Stimulated activated CD4-positive, alpha-beta T cell treated with anti-CD3 and anti-CD28 coated beads, Interleukin-4, amount 100 ng/mL, for 4 hours (primary cell): Measurements from ENCODE around the gene SIGMAR1.
A peak's percentile ranks its signal among the peaks of the same experiment; 100 is the strongest.

Experiments
- DNase-seq, 2 experiments: peaks; one replicate each; pipeline ENCODE4 v3.0.0-alpha.2; 2020

SIGMAR1 gene

DNA sequence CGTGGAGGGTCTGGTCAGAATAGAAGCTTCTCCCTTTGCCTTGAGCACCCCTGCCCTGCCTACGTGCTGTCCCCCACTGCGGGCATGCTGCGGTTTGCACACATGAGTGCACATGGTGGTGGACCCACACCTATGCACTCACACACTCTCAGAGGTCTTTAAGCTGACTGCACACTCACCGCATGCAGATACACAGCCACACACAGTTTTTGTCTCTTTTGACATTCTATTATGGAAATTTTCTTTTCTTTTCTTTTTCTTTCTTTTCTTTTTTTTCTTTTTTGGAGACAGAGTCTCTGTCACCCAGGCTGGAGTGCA is 8.1 kb downstream of the SIGMAR1 start:
- no peak for DNase-seq

DNA sequence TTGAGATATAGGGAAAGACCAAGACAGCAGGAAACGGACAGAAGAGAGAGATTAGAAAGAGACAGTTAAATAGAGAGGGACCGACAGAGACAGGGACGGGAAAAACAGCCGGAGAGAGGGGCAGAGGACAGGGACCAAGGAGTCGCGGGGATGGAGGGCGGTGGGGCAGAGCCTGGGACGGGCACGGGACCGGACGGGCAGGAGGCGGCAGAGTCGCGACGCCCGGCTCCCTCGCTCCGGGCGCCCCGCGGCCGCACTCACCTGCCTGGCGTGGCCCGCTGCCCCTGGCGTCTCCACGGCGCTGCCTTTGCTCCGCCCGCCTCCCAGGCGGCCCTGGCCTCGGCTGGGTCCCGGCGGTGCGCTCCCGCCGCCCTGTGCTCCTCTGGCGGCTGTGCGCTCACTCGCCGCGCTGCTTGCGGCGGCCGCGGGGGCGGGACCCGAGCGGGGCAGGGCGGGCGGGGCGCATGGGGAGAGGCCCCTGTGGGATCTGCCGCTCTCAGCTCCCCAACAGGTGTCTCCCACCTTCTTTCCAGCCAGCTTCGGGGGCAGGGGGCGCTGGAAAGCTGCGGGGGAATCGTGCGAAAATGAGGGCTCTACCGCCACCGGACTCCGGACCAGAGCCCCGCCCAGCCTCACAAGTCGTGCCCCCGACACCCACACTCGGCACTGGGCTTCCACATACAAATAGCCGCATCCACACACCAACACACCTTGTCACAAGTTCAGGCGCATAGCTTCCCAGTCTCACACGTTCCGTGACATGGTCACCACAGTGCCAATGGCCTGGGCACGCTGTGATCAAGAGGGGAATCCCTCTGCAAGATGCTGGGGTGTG is 8.7 kb downstream of the SIGMAR1 start, which contains the start of gene ARID3C:
Gene ARID3C (minus strand): TSS at position 411 of the 835 bp plus-strand sequence. CDS start 1,052 bp downstream, outside the sequence.
- peak; percentile 39 to 55 for DNase-seq

DNA sequence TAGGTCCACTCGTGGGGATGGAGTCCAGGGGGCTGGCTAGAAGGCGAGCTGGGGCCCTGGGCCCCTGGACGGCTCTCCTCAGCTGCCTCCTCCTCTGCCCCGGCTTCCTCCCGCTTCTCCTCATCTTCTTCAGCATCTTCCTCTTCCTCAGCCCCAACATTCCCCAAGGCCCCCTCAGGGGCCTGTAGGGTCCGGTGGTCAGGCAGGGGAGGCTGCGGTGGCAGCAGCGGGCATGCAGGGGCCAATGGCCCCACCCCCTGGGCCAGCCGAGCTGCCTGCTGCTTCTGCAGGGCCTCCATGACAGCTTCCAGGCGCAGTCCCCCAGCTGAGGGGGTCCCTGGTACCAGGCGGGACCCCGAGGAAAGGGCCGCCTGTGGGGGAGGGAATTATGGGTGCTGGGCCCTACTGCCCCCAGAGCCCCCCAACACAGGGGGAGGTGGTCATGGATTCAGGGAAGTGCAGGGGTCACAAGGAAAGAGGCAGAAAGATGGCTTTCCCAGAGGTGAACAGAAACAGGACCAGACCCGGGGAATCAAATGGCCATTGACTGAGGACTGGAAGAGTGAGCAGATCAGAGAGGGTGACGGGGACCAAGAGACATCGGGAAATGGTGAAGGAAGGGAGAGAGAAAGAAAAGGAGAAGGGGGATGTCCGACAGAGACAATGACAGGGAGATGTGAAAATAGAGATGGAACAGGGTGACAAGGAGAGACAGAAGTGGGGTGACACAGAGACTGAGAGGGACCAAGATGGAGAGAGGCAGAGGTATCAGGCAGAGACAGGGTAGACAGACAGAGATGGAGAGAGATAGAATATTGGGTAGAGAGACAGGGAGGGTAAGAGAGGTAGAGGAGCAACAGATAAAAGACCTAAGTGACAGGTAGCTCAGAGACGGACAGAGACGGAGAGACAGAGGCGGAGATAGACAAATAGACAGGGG is 9.6 kb downstream of the SIGMAR1 start:
- no peak for DNase-seq

DNA sequence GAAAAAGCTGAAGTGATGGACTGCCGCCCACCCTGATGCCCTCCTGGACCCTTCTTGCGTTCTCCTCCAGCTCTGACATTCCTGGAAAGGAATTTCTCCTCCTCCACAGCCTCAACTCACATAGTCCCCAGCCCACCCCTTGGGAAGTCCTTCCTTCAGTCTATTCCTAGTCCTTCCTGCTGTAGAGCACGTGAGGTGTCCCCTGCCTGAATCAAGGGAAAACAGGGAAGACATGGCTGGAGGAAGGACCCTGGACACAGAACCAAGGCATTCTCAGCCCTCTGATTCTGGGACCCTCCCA is 12.5 kb downstream of the SIGMAR1 start:
- no peak for DNase-seq

- DNase-seq = no peak
Observed at GRCh38 chr9:34624475-34625185, 13.0 kb downstream of the SIGMAR1 start.

- no peak for DNase-seq
Observed at GRCh38 chr9:34623374-34624235, 14.0 kb downstream of the SIGMAR1 start.

DNA sequence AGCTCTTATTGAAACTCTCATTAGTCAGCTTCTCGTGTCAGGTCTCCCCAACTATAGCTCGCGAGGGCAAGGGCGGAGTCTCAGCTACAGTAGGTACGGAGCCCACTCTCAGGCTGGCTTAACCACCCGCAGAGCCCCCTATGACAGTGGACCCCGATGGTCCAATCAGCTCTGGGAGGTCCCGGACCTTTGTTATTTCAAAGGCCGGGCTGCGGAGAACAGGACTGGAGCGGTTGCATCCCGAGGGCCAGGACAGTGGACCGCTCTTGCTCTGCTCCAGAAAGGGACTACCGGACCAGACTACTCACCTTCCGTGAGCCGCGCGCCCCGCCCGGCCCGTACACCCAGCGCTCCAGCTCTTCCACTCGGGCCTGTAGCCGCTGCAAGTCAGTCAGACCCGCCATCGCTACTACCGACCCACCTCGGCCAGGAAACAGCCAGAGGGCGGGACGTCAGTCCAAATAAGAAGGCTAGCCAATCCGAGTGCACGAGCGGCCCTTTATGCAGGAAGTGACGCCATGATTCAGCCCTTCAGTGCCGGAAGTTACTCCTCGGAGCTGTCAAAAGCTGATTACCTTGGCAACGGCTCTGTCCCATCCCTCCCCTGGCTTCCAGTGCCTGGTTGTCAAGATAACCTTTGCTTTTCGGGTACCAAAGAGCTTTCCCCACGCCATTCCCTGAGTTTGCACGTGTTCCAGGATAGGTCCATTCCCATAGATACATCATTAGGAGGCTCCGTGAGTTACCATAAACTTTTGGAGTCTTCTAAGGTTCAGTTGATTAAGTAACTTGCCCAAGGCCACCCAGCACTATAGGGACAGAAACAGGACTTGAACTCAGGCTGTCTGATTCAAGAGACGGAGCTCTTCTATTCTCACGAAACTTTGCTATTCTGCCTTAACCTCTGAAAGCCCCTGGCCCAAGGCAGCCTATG is 17.3 kb downstream of the SIGMAR1 start, which contains the start of gene DCTN3:
Gene DCTN3 (minus strand): TSS at position 435 of the 934 bp plus-strand sequence. CDS start 31 bp downstream, at position 404.
- DNase-seq = peak; percentile 78 to 91

GRCh38 chr9:34615132-34615531 is 22.5 kb downstream of the SIGMAR1 start:
- no peak for DNase-seq

- peak; percentile 57 to 59 for DNase-seq
Observed at GRCh38 chr9:34612788-34613390, 24.7 kb downstream of the SIGMAR1 start.

GRCh38 chr9:34611811-34612787 is 25.5 kb downstream of the SIGMAR1 start, which contains the start of gene RPP25L:
RPP25L (minus strand) TSS chr9:34612097; CDS start chr9:34611296, 801 bp downstream.
- DNase-seq = peak; percentile 77 to 88

- no peak for DNase-seq
Observed at GRCh38 chr9:34611251-34611810, 26.3 kb downstream of the SIGMAR1 start.

GRCh38 chr9:34610434-34611206 is 27.0 kb downstream of the SIGMAR1 start:
- DNase-seq = no peak

DNA sequence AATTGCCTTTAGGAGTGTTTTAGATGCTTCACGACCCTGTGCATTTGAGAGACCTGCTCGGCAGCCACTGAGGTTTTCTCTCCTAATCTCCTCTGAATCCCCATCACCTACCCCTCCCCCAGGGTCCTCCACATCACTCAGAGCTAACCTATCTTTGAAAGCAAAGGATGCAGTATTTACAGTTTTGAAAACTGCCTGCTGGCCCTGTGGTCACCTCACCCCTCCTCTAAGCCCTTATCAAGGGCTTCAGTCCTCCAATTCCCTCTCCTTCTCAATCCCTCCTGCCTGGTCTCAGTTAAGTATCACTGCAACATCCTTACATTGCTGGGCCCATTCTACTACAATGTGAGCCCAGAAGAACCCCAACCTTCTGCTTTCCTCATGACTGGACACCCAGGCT is 30.3 kb downstream of the SIGMAR1 start:
- DNase-seq = no peak

DNA sequence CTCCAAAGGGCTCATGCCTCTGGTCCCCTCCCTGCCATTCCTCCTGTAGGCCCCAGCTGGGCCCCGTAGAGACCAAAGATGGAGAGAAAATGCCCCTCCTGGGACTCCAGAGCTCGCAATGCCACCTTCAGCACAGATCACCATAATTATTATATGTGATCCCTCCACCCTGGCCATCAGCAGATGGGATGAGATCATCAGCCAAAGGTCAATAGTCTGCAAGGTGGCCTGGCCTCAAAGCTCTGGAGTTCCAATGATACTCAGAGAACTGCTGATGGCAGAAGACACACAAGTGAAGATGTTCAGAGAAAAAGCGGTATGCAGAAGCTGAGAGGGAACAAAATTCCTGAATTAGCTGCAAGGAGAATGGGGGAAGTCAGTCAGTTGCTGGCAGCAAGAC is 30.7 kb downstream of the SIGMAR1 start:
- DNase-seq = no peak

GRCh38 chr9:34606190-34606589 is 31.4 kb downstream of the SIGMAR1 start:
- no peak for DNase-seq

DNA sequence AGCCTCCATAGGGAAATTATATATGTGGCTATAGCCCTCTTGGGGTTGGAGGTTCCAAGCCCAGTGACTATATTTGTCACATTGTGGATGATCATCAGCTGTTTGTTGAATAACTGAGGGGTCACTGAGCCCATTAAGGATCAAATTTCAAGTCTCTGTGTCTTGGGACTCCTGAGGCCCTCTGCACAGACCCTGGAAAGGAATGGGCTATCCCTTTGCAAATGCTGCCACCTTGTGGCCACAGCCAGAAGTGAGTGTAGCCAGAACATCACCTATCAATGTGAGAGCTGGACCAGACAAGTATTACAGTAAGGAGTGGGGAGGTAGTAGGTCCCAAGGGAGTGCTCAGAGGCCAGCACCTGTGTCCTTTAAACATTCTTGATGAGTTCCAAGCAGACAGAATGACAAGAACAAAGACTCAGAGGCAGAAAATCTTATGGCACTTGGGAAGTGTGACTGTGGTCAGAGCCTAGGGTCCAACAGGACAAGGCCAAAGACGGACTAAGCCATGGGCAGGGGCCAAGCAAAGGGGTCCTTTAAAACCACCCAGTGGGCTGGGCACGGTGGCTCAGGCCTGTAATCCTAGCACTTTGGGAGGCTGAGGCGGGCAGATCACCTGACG is 33.9 kb downstream of the SIGMAR1 start:
- peak; percentile 71 to 76 for DNase-seq

- DNase-seq = no peak
Observed at GRCh38 chr9:34601937-34602573, 35.5 kb downstream of the SIGMAR1 start.
